Body of pancreas (tissue), 4 donors: Measurements from ENCODE around the gene FAM3A.

Experiments used
- CTCF ChIP-seq, 7 experiments: fragments of 450-650 bp in 4 of 7; fragments of 200-600 bp in 3 of 7; sonication (generic) in 3 of 7; IDR thresholded peaks; one replicate each; pipeline ENCODE4 v1.5.1; 2016 to 2019; ENCODE audit warnings: antibody characterized with exemption in 7 of 7
- POLR2A ChIP-seq, 3 donors: fragments of 450-650 bp; IDR thresholded peaks; one replicate each; pipeline ENCODE4 v1.6.1; 2016; ENCODE audit warnings: antibody characterized with exemption in 3 of 3, mild to moderate bottlenecking in 2 of 3

- TF ChIP-seq CTCF (IDR thresholded peaks at IDR 0.05) (no peak), POLR2A (IDR thresholded peaks at IDR 0.05) (peak in 2 of 3 donors; percentile 11 to 18)
Observed at GRCh38 chrX:154486052-154486395, 30.0 kb downstream of the FAM3A start.
